GM19328 (cell line): ENCODE results near the gene CREBBP.

ENCODE experiments used
- ATAC-seq: cut with Tn5 transposase; IDR thresholded peaks from one replicate; pipeline ENCODE4 v1.9.1; 2021; ENCODE audit warnings: mild to moderate bottlenecking, moderate library complexity; ENCODE audit not compliant: unreplicated experiment

Gene CREBBP

GRCh38 chr16:3829631-3830536, 50.6 kb downstream of the CREBBP start:
- no peak for ATAC-seq

- ATAC-seq: no peak
Observed at GRCh38 chr16:3825940-3826339, 54.6 kb downstream of the CREBBP start.

DNA sequence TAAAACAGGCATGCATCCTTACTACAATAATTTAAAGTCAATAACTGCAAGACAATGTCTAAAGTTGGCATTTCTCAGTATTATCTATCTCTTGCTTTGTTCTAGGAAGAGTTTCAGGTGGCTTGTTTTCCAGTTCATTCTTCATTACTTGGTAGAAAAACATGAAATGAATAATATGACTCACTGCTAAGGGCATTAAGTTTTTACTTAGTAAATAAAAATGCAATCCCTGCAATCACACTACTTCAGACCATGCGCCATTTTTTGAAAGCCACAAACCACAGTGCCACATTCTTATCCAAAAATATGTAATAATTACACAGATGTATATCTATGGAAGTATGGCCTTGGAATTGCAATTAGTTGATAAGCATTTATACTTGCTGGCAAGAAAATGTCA, 55.4 kb downstream of the CREBBP start:
- no peak for ATAC-seq

DNA sequence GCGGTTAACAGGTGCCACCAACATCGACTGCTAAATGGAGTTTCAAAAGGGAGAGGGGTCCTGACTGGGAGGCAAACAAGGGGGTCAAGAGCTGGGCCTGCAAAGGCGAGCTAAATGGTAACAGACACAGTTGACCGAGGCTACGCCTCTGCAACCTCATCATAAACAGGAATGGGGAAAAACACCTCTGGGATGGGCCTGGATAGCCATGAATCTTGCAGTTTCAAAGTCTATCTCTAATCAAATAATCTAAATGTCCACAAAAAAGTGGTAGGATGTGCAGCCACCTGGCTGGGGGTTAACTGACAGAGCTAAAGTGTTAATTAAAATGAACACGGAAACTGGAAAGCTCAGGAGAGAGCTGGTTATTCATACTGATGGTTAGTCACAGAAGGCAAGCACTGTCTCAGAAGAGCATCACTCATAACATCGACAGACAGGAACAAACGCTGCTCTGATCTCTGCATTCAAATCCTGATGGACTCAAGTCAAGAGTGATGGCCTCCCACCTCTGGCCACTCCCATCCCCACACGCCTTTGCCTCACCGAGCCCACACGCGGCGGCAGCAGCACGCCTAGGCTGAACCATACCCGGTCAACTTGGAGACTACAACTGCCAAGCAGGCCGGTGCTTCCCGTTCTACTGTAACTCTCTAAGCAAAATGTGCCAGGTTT, 56.3 kb downstream of the CREBBP start:
- no peak for ATAC-seq

DNA sequence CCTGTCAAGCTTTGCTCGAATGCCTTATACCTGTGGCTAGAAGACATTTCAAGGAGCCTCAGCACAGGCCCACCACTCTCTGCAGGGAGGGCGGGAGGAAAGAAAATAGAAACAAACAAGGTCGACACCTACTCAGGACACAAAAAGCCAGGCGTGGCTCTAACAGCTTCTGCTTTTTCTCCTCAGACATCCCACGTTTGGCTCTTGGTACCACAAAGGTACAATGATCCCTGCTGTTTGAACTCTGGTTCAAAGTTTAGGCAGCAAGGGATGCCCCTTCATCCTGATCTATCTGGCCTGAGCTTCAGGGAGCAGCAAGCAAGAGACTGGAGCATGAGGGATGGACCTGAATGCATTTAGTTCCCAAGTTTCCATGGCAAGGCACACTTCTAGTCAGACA, 57.1 kb downstream of the CREBBP start:
- ATAC-seq: no peak

GRCh38 chr16:3822366-3823045, 58.0 kb downstream of the CREBBP start:
- ATAC-seq: no peak

- no peak for ATAC-seq
Observed at GRCh38 chr16:3821184-3821583, 59.3 kb downstream of the CREBBP start.

DNA sequence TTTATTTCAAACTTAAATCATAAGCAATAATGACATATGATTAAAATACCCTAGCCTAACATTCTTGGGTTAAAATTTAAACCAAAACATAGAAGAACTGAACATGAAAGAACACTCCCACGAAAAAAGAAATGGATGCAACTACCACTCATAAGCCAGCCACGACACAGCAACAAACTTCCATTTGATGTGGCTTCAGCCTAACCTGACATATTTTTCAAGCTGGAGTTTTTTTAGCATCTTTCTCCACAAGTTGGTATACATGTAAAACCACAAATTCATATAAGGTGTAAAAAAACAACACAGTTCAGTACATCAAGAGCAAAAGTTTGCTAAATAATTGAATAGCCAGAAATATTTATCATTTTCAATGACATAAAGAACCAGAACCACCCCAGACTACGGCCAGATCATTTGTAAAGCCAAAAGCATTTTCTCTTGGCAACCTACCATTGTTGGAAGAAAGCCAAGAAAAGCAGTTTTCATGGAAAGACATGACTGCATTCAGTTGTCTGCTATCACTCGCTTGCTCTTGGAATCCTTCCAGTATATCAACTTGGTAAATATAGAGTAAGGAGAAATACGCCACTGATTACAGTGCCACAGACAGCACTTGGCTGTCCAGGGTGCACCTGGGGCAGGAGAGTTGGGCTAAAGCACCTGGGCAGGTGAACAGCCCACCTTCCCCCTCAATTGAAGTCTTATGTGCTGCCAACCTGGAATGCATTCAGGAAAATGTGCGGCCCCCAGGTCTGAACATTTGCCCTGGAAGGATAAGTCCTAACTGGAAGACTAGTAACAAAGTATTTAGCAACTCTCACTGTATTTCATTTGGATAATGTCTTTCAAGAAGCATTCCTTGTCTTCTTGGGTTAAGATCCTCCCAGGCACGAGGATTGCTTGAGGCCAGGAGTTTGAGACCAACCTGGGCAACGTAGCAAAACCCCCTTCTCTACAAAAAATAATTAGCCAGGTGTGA, 60.5 kb downstream of the CREBBP start:
- ATAC-seq: no peak

DNA sequence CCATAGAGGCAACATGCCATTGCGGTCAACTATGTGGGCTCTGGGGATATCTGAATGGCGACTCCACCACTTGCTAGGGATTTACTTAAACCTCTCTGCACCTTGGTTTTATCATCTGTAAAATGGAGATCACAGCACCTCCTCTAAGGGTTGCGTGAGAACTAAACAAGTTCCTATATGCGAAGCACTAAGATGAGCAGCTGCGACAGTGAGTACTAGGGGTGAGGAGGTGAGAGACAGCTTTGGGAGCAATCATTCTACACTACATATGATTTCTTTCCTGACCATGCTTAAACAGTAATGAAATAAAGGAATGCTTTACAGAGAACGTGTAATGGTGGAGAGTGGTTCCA, 61.4 kb downstream of the CREBBP start:
- no peak for ATAC-seq

DNA sequence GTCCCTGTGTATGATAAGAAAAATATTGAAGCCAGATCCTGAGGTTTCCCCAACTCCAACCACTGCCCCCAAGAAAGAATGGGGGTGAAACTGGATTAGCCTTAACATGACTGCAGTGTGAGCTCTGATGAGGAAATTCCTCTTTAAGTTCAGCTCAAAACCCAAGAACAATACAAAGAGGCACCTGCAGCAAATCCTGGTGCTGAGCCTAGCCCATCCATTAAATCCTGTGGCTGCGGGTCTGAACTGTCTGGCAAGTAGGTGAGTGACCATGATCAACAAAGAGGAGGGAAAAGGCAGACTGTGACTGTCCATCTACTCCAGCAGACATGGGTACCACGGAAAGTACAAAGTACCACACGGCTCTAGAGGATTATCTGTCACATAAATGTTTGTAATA, 64.2 kb downstream of the CREBBP start:
- no peak for ATAC-seq

GRCh38 chr16:3814755-3815154, 65.8 kb downstream of the CREBBP start:
- ATAC-seq: no peak

DNA sequence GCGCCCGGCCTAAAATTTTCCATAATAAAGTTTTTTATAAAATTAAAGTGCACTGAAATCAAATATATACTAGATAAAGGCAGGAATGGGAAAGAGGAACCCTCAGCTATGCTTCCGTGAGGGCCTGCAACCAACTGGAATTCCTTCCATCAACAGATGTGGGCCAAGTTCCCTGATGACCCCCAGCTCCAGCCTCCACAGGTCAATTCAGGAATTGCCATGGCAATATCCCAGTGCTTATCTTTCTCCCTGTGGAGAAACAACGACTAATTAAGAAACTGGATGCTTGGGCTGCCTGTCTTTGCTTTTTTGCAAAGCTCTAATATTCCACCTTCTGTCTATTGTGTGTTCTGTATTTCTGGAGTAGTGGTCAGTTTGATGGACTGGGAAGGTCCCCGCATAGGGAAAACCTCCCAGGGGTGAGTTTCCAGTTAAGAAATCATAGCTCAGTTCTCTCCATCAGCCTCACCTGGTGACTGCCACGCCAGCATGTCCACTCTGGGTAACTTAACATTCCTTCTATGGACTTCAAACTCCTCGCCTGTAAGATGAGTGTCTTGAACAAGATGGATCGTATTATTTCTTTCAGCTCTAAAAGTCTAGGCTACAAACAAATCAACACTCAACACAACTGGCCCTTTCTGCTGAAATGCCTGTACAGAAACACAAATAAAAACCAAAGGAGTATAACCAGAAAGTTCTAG, 67.9 kb downstream of the CREBBP start:
- no peak for ATAC-seq

- no peak for ATAC-seq
Observed at GRCh38 chr16:3810818-3811217, 69.7 kb downstream of the CREBBP start.

DNA sequence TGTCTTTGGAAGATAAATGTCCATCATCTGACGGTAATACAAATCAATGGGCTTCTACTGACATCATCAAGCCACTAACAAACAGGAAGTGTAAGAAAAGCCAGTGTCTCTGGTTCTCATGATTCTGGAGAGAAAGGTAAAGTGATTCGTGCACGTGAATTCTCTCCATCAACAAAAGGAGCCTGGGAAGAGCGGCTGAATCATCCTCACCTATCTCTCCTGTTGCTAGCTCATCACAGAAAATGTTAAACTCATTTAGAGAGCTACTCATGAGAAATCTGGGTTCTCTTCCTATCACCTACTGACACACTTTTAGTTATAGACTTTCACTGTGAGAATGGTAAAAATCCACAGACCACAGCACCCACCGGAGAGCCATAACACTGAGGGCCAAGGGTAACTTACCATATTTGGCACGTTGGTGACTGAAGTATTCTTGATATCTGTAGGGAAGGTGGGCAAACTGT, 70.3 kb downstream of the CREBBP start:
- no peak for ATAC-seq

DNA sequence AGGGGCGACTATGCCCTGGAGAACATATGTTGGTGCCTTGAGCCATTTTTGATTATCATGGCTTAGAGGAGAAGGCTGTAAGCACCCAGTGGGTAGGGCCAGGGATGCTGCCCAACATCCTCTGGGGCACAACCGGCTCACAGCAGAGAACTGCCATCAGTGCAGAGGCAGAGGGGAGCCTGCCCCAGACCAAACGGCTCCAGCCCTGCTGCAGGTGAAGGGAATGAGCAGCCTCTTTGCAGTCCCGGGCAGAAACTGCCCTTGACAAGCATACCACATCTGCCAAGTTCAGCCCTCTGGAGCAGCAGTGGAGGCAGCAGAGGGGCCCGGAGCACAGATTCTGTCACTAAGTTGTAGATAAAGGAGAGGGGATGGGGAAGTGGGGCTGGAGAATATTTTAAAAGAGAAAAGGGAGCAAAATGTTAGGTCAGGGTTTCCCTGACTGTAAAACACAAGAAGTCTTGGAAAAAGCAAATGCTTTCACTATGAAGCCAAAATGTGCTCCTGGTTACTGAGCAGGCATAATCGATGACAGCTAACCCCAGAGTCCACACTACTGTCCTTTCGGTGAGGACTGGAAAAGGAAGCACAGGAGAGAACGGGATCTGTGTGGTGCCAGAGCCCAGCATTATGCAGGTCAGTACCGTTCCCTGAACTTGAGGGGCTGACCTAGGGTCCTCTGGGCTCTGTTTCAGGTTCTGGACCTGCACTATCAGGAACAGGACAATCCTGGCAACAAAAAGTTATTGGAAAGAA, 72.0 kb downstream of the CREBBP start:
- ATAC-seq: no peak

DNA sequence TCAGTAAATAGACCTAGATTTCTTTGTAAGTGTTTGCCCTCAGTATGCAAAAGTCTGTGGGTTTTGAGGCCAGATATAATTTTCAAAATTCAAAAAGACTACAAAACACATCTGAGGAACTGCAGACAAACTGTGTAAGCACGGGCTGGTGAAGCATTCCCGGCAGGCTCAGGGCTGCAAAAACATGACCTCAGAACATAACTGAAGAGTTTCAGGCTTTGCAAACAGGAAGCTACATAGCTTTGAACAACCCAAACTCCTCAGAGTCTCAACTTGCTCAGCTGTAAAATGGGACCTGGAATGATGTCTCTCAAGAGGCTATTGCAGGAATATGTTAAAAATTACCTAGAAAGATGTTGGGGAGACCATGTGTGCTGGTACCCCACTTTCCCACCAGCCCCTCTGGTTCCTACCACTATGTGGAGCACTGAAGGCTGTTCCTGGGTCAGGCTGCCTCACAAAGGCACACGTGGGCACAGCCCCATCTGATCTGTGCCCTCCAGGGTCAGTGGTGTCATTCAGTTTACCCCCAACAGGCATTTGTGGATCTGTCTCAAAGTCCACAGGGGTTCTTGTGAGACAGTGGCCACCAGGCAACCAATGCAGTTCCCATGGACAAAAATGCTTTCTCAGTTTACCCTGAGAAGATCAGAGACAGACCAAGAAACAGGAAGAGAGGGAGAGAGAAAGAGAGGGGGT, 72.9 kb downstream of the CREBBP start:
- ATAC-seq: no peak

DNA sequence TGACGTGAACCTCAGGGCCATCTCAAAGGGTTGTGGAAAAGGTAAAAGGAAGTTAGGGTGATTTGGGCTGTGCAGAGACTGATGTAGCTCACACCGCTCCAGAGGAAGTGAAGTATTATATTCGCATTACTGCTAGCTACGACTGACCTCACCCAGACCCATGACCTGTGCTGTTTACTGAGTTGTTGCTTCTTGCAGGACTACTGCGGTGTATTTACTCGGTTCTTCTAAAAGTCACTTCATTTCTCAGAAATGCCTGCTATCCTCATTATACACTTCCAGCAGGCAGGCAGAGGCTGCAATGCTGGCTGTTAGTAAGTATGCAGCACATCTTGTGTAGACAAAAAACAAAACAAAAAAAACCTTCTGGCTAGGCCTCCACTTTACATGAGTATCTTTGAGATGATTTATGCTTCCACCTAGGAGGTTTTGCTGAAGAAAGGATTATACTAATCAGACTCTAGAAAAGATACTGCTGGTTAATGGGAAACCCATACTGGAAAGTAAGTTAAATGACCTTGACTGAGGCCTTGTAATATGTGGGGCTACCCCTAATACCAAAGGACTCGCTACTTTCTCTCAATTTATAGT, 76.0 kb downstream of the CREBBP start:
- no peak for ATAC-seq
